OCI-LY3 (cell line): ENCODE results near the gene BRINP2.

Experiments used
- H2AFZ ChIP-seq: fragments of 200-600, 300-600 bp; shearing (Covaris generic); 2 replicates; pipeline ENCODE4 v1.6.0; 2014; ENCODE audit warnings: antibody characterized with exemption, low read depth, low read length
- H3K27ac ChIP-seq: fragments of 200-600, 300-600 bp; sonication (generic); 2 replicates; pipeline ENCODE4 v1.5.1; 2014; ENCODE audit warnings: mild to moderate bottlenecking, low read length, moderate library complexity, mixed read lengths
- H3K27me3 ChIP-seq: fragments of 200-600, 300-600 bp; sonication (generic); 2 replicates; pipeline ENCODE4 v1.6.1; 2014; ENCODE audit warnings: low read depth, low read length, mixed read lengths
- H3K36me3 ChIP-seq: fragments of 200-600, 300-600 bp; sonication (generic); replicated peaks from 2 replicates; pipeline ENCODE3; 2014; ENCODE audit warnings: low read depth, low read length, mixed read lengths
- H3K4me1 ChIP-seq: fragments of 300-600, 200-600 bp; sonication (generic); 2 replicates; pipeline ENCODE4 v1.6.1; 2014; ENCODE audit warnings: low read length, mixed read lengths
- H3K4me2 ChIP-seq: fragments of 200-600, 300-600 bp; sonication (generic); 2 replicates; pipeline ENCODE4 v1.6.1; 2014; ENCODE audit warnings: low read length, mixed read lengths
- H3K4me3 ChIP-seq: fragments of 300-600, 200-600 bp; sonication (generic); 2 replicates; pipeline ENCODE4 v1.5.1; 2014; ENCODE audit warnings: antibody characterized with exemption, mild to moderate bottlenecking, low read length, moderate library complexity
- H3K79me2 ChIP-seq: fragments of 300-600, 200-600 bp; shearing (Covaris generic); 2 replicates; pipeline ENCODE4 v1.6.1; 2014; ENCODE audit warnings: mild to moderate bottlenecking, low read length, mixed read lengths
- H3K9ac ChIP-seq: fragments of 300-600, 200-600 bp; shearing (Covaris generic); 2 replicates; pipeline ENCODE4 v1.6.0; 2014; ENCODE audit warnings: mild to moderate bottlenecking, low read length, moderate library complexity
- H3K9me3 ChIP-seq: fragments of 200-600, 300-600 bp; shearing (Covaris generic); 2 replicates; pipeline ENCODE4 v1.6.1; 2014; ENCODE audit warnings: low read length, mixed read lengths; ENCODE audit not compliant: insufficient read depth
- H4K20me1 ChIP-seq: fragments of 200-600, 300-600 bp; sonication (generic); 2 replicates; pipeline ENCODE4 v1.6.1; 2016; ENCODE audit warnings: low read length, mixed read lengths; ENCODE audit not compliant: insufficient read depth
- CTCF ChIP-seq: fragments of 200-600, 300-600 bp; sonication (generic); IDR thresholded peaks from 2 replicates; pipeline ENCODE4 v1.5.1; 2014; ENCODE audit warnings: antibody characterized with exemption, low read length, low read depth
- EZH2phosphoT487 ChIP-seq: fragments of 200-600 bp; shearing (Covaris generic); IDR thresholded peaks from 2 replicates; pipeline ENCODE4 v1.6.1; 2018; ENCODE audit warnings: antibody characterized with exemption, mixed run types, low read depth

Gene BRINP2

GRCh38 chr1:177301425-177302124, 130.8 kb downstream of the BRINP2 start:
- H2AFZ ChIP-seq, result no peak overlapping the region
- no peak overlapping the region for H3K9ac ChIP-seq
- H3K4me1 ChIP-seq, result no peaks in the 10 kb centered on the region
- H3K27ac ChIP-seq, result no peak overlapping the region
- H3K9me3 ChIP-seq, result no peaks in the 10 kb centered on the region
- H4K20me1 ChIP-seq, result no peaks in the 10 kb centered on the region
- no peak overlapping the region for H3K4me3 ChIP-seq
- no peak overlapping the region for H3K4me2 ChIP-seq
- TF ChIP-seq CTCF (no peak), EZH2phosphoT487 (no peak)
- H3K79me2 ChIP-seq, result no peaks in the 10 kb centered on the region
- peaks cover 13% of the 10 kb centered on the region for H3K27me3 ChIP-seq
- no peaks in the 10 kb centered on the region for H3K36me3 ChIP-seq

- no peak for TF ChIP-seq CTCF
- TF ChIP-seq EZH2phosphoT487, result no peak
- no peaks in the 10 kb centered on the region for H3K79me2 ChIP-seq
These were observed 131.7 kb downstream of the BRINP2 start for GRCh38 chr1:177302357-177303044.

GRCh38 chr1:177305040-177306018, 134.6 kb downstream of the BRINP2 start:
- Histone ChIP-seq H3K4me3 (no peak overlapping the region), H3K9me3 (no peaks in the 10 kb centered on the region), H4K20me1 (no peaks in the 10 kb centered on the region), H3K9ac (no peak overlapping the region), H3K4me2 (no peak overlapping the region), H2AFZ (no peak overlapping the region), H3K36me3 (no peaks in the 10 kb centered on the region), H3K4me1 (no peaks in the 10 kb centered on the region), H3K27me3 (peaks cover 19% of the 10 kb centered on the region), H3K79me2 (no peaks in the 10 kb centered on the region), H3K27ac (no peak overlapping the region)
- TF ChIP-seq EZH2phosphoT487 (no peak), CTCF (no peak)

More at GRCh38 chr1:177302357-177303044, 131.7 kb downstream of the BRINP2 start:
- Histone ChIP-seq H3K4me2 (no peak overlapping the region), H3K4me1 (no peaks in the 10 kb centered on the region), H2AFZ (no peak overlapping the region), H3K9me3 (no peaks in the 10 kb centered on the region), H3K27me3 (peaks cover 19% of the 10 kb centered on the region), H4K20me1 (no peaks in the 10 kb centered on the region), H3K27ac (no peak overlapping the region), H3K36me3 (no peaks in the 10 kb centered on the region), H3K4me3 (no peak overlapping the region), H3K9ac (no peak overlapping the region)
